NT2/D1 (cell line): ENCODE measurements around the gene ARRDC1.

Experiments used
- SUZ12 ChIP-seq: IDR thresholded peaks from 2 replicates; pipeline ENCODE4 v1.6.1; 2011; ENCODE audit not compliant: insufficient read length, insufficient read depth; ENCODE audit errors: extremely low read depth
- ZNF274 ChIP-seq: IDR thresholded peaks from 2 replicates; pipeline ENCODE4 v1.6.1; 2011; ENCODE audit warnings: mild to moderate bottlenecking, low read depth, low read length

- TF ChIP-seq ZNF274 = no peak
- TF ChIP-seq SUZ12 = no peak
These were observed 23.1 kb upstream of the ARRDC1 start for GRCh38 chr9:137582286-137582860.
